GM13977 (cell line): Measurements from ENCODE around the gene ERC1.
"Not testable (repeated sequence)": the region's sequence is repeated elsewhere in the genome, so short reads cannot be mapped to it uniquely, and the experiment has no call there.

ENCODE experiments used
- DNase-seq: peaks from one replicate; pipeline ENCODE4 v3.0.0; 2012; ENCODE audit warnings: low spot score
- in situ Hi-C: fragments of 300-500 bp; cut with MboI; formaldehyde crosslinking; loops from one replicate; pipeline ENCODE4 v1.12.0; 2022; ENCODE audit warnings: low sequenced_read_pairs, low pct_unique_long_range_greater_than_20kb, mixed read lengths, inconsistent platforms; ENCODE audit not compliant: unreplicated experiment
- TF ChIP-seq, protein P1 (sequence below): IDR thresholded peaks from 2 replicates; pipeline ENCODE4 v1.5.1; 2012; ENCODE audit warnings: mild to moderate bottlenecking, control low read depth; ENCODE audit not compliant: insufficient read depth; ENCODE audit errors: extremely low read depth, missing control alignments

Gene ERC1

DNA sequence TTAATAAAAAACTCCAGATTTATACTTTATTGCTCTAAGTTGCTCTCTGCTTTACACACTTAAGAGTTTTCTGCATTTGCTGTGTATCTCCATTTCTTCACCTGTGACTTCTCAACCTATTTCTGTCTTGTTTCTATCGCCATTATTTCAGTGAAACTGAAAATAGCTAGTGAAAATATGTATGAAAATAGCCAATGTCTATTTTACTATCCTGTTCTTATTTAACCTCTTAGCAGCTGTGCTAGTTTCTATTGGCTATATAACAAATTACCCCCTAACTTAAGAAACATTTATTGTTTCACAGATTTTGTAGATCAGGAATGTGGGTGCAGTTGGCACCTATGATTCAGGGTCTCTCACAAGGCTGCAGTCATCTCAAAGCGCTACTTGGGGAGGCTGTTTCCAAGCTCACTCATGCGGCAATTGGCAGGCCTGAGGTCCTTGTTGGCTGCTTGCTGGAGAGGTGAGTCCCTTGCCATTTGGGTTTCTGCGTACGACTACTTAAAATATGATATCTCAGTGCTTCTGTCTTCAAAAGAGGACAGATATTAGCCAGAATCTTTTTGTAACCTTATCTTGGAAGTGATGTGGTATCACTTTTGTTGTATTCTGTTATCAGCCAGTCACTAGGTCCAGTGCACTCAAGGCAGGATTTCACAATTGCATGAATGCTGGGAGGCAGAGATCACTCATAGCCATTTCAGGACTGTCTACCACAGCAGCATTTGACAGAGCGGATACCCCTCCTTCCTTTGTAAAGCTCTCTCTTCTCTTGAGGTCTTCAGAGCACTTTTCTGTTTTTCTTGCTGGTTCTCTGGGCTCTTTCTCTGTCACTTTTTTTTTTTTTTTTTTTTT, 7.2 kb downstream of the ERC1 start:
- in situ Hi-C loops: no loop called here
- peak; percentile 66 for DNase-seq
- TF ChIP-seq, protein P1, sequence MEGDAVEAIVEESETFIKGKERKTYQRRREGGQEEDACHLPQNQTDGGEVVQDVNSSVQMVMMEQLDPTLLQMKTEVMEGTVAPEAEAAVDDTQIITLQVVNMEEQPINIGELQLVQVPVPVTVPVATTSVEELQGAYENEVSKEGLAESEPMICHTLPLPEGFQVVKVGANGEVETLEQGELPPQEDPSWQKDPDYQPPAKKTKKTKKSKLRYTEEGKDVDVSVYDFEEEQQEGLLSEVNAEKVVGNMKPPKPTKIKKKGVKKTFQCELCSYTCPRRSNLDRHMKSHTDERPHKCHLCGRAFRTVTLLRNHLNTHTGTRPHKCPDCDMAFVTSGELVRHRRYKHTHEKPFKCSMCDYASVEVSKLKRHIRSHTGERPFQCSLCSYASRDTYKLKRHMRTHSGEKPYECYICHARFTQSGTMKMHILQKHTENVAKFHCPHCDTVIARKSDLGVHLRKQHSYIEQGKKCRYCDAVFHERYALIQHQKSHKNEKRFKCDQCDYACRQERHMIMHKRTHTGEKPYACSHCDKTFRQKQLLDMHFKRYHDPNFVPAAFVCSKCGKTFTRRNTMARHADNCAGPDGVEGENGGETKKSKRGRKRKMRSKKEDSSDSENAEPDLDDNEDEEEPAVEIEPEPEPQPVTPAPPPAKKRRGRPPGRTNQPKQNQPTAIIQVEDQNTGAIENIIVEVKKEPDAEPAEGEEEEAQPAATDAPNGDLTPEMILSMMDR: no peak

DNA sequence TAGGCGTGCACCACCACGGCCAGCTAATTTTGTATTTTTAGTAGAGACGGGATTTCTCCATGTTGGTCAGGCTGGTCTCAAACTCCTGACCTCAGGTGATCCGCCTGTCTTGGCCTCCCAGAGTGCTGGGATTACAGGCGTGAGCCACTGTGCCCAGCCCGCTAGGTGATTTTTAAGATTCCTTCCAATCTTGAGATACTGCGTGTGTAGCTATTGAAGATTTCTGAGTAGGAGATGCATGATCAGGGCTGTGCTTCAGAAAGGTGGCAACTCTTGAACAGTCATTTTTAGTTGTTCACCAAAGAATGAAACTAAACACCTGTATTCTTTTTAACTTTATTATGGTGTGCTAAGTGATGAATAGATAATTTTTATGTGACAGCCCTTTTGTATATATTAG, 8.7 kb downstream of the ERC1 start:
- in situ Hi-C loops, DNase-seq: not testable (repeated sequence)

DNA sequence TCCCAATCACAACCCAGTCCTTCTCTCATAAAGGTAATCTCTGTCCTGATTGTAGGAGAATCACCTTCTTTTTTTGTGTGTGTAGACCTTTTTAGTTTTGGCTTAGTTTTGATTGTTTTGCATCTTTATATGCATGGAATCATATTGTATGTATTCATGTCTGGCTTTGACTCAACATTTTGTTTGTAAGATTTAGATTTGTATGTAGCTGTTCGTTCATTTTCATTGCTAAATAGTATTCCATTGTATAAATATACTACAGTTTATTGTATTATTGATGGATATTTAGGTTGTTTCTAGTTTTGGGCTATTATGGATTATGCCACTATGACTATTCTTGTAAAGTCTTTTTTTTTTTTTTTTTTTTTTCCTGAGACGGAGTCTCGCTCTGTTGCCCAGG, 10.5 kb downstream of the ERC1 start:
- TF ChIP-seq, protein P1: no peak
- DNase-seq: no peak
- in situ Hi-C loops: no loop called here

DNA sequence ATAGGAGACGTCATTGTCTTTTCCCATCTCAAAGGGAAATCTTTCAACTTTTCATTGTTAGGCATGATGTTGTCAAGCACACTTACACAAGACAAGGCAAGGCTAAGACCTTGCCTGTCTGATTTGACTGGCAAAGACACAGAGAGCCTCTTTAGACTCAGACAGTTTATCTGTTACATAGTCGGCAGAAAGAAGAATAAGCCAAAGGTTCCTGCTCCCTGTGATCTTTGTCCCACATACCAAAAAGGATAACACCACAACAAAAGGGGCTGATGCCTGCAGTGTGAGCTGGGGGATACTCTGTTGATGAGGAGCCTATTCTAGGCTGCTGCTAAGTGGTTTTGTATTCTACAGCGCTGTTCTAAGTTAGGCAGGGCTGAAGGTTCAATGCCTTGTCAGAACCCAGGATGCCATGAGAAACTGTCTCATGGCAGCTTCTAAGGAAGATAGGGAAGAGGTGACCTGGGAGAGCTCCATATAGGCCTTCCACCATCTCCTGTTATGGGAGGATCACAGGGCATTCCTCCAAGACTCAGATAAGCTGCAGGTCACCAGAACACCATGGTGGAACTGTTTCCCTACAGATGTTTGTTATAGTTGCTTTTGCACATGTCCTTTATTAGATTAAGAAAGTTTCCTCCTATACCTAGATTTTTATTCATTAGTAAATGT, 12.7 kb downstream of the ERC1 start:
- TF ChIP-seq, protein P1: no peak
- DNase-seq: no peak
- in situ Hi-C loops: no loop called here

DNA sequence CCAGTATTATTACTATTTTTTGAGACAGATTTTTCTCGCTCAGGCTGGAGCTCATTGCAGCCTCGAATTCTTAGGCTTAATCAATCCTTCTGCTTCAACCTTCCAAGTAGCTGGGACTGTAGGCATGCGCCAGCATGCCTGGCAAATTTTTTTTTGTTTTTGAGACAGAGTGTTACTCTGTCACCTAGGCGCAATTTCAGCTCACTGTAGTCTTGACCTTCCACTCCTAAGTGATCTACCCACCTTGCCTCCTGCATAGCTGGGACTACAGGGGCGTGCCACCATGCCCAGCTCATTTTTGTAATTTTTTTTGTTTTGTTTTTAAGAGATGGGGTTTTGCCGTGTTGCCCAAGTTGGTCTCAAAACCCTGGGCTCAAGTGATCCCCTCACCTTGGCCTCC, 15.2 kb downstream of the ERC1 start:
- in situ Hi-C loops: no loop called here
- no peak for DNase-seq
- TF ChIP-seq, protein P1: no peak

DNA sequence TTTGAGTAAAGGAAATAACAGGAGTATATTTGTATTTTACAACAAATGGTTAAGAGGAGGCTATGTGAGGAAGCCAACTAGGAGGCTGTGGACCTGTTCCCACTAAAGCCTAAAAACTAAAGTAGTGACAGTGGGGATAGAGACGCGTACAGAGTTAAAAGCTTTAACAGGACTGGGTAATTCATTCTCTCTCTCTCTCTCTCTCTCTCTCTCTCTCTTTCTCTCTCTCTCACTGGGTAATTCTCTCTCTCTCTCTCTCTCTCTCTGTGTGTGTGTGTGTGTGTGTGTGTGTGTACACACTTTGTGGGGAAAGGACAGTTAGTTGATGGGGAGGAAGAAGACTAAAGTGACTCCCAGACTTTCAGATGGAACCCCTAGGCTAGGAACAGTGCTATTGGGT, 16.3 kb downstream of the ERC1 start:
- TF ChIP-seq, protein P1: no peak
- in situ Hi-C loops: no loop called here
- no peak for DNase-seq

DNA sequence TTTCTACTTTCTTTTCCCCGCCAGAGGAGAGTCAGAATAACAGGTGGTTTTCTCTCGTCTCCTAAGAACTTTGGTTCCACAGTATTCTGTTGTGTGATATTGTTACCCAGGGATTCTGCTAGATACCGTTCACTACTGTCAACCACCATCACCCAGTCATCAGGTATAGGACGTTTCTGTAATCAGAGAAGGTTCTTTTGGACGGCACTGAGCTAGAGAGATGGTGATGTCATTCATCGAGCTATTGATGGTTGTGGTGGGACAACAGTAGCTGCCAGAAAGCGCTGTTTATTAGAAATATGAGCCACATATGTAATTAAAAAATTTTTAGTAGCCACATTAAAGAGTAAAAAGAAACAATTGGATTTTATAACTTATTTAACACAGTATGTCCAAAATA, 17.0 kb downstream of the ERC1 start:
- TF ChIP-seq, protein P1: no peak
- no peak for DNase-seq
- in situ Hi-C loops: no loop called here
